NCI-H510A treated with DMSO at 0.1 percent for 48 hours (cell line): ENCODE measurements around the gene TRIM59.
"Not testable (repeated sequence)": the region's sequence is repeated elsewhere in the genome, so short reads cannot be mapped to it uniquely, and the experiment has no call there.

ENCODE experiments used
- DNase-seq: peaks from one replicate; lab custom pipeline; 2025; lab: John Stamatoyannopoulos, UW

Gene TRIM59

GRCh38 chr3:160455846-160456245, 6.3 kb upstream of the TRIM59 start:
- DNase-seq, result no peak

GRCh38 chr3:160454995-160455394, 5.4 kb upstream of the TRIM59 start:
- peak; percentile 24 for DNase-seq

- DNase-seq, result not testable (repeated sequence)
Measured at GRCh38 chr3:160452251-160452650, 2.7 kb upstream of the TRIM59 start.

GRCh38 chr3:160451602-160452001, 2.0 kb upstream of the TRIM59 start:
- DNase-seq, result no peak

- no peak for DNase-seq
Measured at GRCh38 chr3:160450846-160451245, 1.3 kb upstream of the TRIM59 start.

- peak; percentile 63 for DNase-seq
Measured at GRCh38 chr3:160448845-160449635, 546 bp downstream of the TRIM59 start.

GRCh38 chr3:160447544-160447943, 2.0 kb downstream of the TRIM59 start:
- DNase-seq, result no peak

- no peak for DNase-seq
Measured at GRCh38 chr3:160446522-160447056, 3.0 kb downstream of the TRIM59 start.

- no peak for DNase-seq
Measured at GRCh38 chr3:160445854-160446253, 3.7 kb downstream of the TRIM59 start.

- no peak for DNase-seq
Measured at GRCh38 chr3:160444411-160444810, 5.2 kb downstream of the TRIM59 start.

GRCh38 chr3:160440687-160441086, 8.9 kb downstream of the TRIM59 start:
- DNase-seq, result no peak

GRCh38 chr3:160437083-160437455, 12.5 kb downstream of the TRIM59 start:
- DNase-seq, result no peak

- no peak for DNase-seq
Measured at GRCh38 chr3:160435747-160436146, 13.8 kb downstream of the TRIM59 start.

- no peak for DNase-seq
Measured at GRCh38 chr3:160435095-160435494, 14.5 kb downstream of the TRIM59 start.

GRCh38 chr3:160434071-160434470, 15.5 kb downstream of the TRIM59 start:
- DNase-seq, result no peak

GRCh38 chr3:160427832-160428424, 21.7 kb downstream of the TRIM59 start:
- DNase-seq, result no peak

GRCh38 chr3:160417311-160417710, 32.3 kb downstream of the TRIM59 start:
- no peak for DNase-seq

GRCh38 chr3:160413613-160414248, 35.9 kb downstream of the TRIM59 start:
- DNase-seq, result peak; percentile 82

GRCh38 chr3:160412477-160412876, 37.1 kb downstream of the TRIM59 start:
- no peak for DNase-seq

GRCh38 chr3:160409812-160410610, 39.6 kb downstream of the TRIM59 start:
- DNase-seq, result no peak

- DNase-seq, result no peak
Measured at GRCh38 chr3:160403796-160404470, 45.7 kb downstream of the TRIM59 start.
